ENCODE measurements around the gene SLC24A3. TPM values are rescaled to one million over a fixed set of nuclear protein-coding genes. Genes with fewer than 3 reads are reported as not detected.
"Not testable (repeated sequence)": the region's sequence is repeated elsewhere in the genome, so short reads cannot be mapped to it uniquely, and the experiment has no call there.

The SLC24A3 gene
- total RNA-seq, 1 donor from 2014 or later: not detected

- H3K4me3 Mint-ChIP-seq (ENCODE audit: low read depth): no peak overlapping the region
- no peaks in the 10 kb centered on the region for H3K9me3 Mint-ChIP-seq
- H3K27me3 Mint-ChIP-seq (ENCODE audit: low read depth): peaks cover 3% of the 10 kb centered on the region
- no peaks in the 10 kb centered on the region for H3K4me1 Mint-ChIP-seq (ENCODE audit: low read depth)
- intact Hi-C loops (cut with micrococcal nuclease): no loop called here
- H3K36me3 Mint-ChIP-seq (ENCODE audit: low read depth): no peaks in the 10 kb centered on the region
- no peak for DNase-seq (ENCODE audit: low spot score)
- no peak overlapping the region for H3K27ac Mint-ChIP-seq
Observed at GRCh38 chr20:19672498-19672897, 460.1 kb downstream of the SLC24A3 start.

- H3K9me3 Mint-ChIP-seq: no peaks in the 10 kb centered on the region
- no peak for DNase-seq (ENCODE audit: low spot score)
- H3K4me1 Mint-ChIP-seq (ENCODE audit: low read depth): no peaks in the 10 kb centered on the region
- H3K4me3 Mint-ChIP-seq (ENCODE audit: low read depth): no peak overlapping the region
- H3K36me3 Mint-ChIP-seq (ENCODE audit: low read depth): no peaks in the 10 kb centered on the region
- intact Hi-C loops (cut with micrococcal nuclease): no loop called here
- H3K27ac Mint-ChIP-seq: no peak overlapping the region
- H3K27me3 Mint-ChIP-seq (ENCODE audit: low read depth): peaks cover 3% of the 10 kb centered on the region
Observed at GRCh38 chr20:19673575-19673974, 461.1 kb downstream of the SLC24A3 start.

- Mint-ChIP-seq H3K27me3 (ENCODE audit: low read depth) (no peaks in the 10 kb centered on the region), H3K27ac (no peak overlapping the region), H3K9me3 (peaks cover 5% of the 10 kb centered on the region), H3K4me1 (ENCODE audit: low read depth) (no peaks in the 10 kb centered on the region), H3K4me3 (ENCODE audit: low read depth) (no peak overlapping the region), H3K36me3 (ENCODE audit: low read depth) (no peaks in the 10 kb centered on the region)
- intact Hi-C loops (cut with micrococcal nuclease): no loop called here
- no peak for DNase-seq (ENCODE audit: low spot score)
Observed at GRCh38 chr20:19676202-19676601, 463.8 kb downstream of the SLC24A3 start.

DNA sequence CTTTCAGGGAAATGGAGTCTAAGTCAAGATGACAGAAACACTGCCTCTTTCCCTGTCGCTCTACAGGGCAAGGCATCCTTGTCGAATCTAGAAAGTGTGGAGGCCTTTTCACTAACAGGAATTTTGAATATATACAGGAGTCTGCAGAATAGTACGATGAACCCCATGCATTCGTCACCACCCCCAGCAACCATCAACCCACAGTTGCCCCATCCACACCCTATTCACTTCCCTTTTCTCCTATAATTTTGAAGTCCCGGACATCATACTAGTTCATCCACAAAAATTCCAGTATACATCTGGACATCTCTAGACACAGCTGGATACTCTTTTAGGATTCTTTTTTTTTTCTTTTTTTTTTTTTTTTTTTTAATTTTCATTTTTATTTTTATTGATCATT, 464.9 kb downstream of the SLC24A3 start:
- Mint-ChIP-seq H3K27me3 (ENCODE audit: low read depth) (no peaks in the 10 kb centered on the region), H3K9me3 (peaks cover 5% of the 10 kb centered on the region), H3K4me1 (ENCODE audit: low read depth) (no peaks in the 10 kb centered on the region), H3K36me3 (ENCODE audit: low read depth) (no peaks in the 10 kb centered on the region), H3K4me3 (ENCODE audit: low read depth) (no peak overlapping the region), H3K27ac (no peak overlapping the region)
- no peak for DNase-seq (ENCODE audit: low spot score)
- intact Hi-C loops (cut with micrococcal nuclease): no loop called here

DNA sequence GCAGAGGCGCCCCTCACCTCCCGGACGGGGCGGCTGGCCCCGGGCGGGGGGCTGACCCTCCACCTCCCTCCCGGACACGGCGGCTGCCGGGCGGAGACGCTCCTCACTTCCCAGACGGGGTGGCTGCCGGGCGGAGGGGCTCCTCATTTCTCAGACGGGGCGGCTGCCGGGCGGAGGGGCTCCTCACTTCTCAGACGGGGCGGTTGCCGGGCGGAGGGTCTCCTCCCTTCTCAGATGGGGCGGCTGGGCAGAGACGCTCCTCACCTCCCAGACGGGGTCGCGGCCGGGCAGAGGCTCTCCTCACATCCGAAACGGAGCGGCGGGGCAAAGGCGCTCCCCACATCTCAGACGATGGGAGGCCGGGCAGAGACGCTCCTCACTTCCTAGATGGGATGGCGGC, 466.1 kb downstream of the SLC24A3 start:
- H3K27me3 Mint-ChIP-seq (ENCODE audit: low read depth); H3K36me3 Mint-ChIP-seq (ENCODE audit: low read depth); H3K9me3 Mint-ChIP-seq; H3K27ac Mint-ChIP-seq; intact Hi-C loops (cut with micrococcal nuclease); H3K4me1 Mint-ChIP-seq (ENCODE audit: low read depth); DNase-seq (ENCODE audit: low spot score); H3K4me3 Mint-ChIP-seq (ENCODE audit: low read depth): not testable (repeated sequence)

DNA sequence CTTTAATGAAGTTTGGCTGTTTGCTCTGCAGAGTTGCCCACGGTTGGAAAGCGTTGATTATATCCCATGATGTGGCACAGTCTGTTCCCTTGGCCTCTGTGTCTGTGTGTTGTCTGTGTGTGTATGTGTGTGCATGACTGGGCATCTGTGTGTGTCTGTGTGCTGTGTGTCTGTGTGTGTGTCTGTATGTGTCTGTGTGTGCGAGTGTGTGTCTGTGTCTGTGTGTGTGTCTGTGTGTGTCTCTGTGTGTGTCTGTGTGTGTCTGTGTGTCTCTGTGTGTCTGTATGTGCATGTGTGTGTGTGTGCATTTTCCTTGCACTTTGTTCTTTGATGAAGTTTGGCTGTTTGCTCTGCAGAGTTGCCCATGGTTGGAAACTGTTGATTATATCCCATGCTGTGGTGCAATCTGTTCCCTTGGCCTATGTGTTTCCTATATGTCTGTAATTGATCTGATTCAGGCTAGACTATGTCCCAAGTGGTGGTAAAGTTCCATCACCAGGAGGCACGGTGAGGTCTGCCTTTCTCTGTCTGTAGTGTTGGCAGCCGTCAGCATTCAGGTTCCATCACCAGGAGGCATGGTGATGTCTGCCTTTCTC, 467.6 kb downstream of the SLC24A3 start:
- no peak overlapping the region for H3K27ac Mint-ChIP-seq
- H3K36me3 Mint-ChIP-seq (ENCODE audit: low read depth): no peaks in the 10 kb centered on the region
- H3K9me3 Mint-ChIP-seq: peaks cover 5% of the 10 kb centered on the region
- intact Hi-C loops (cut with micrococcal nuclease): no loop called here
- H3K27me3 Mint-ChIP-seq (ENCODE audit: low read depth): no peaks in the 10 kb centered on the region
- H3K4me3 Mint-ChIP-seq (ENCODE audit: low read depth): no peak overlapping the region
- no peaks in the 10 kb centered on the region for H3K4me1 Mint-ChIP-seq (ENCODE audit: low read depth)
- no peak for DNase-seq (ENCODE audit: low spot score)

DNA sequence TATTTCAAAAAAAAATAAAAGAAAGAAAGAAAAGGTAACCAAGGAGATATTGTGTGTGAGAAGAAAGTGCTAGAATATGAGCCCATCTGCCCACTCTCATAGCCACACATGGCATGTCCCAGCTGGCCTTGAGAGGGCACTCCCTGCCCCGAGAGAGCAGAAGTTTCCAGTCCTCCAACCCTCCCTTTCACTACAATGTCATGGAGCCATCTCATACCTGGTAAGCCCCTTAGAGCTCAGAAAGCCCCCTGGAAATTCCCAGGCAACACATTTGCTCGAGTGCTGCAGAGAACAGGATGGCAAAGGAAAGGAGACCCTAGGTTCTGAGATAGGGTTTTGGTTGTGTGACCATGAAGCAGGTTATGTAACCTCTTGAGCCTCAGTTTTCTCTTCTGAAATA, 469.8 kb downstream of the SLC24A3 start:
- H3K27ac Mint-ChIP-seq: no peak overlapping the region
- no peak for DNase-seq (ENCODE audit: low spot score)
- H3K4me3 Mint-ChIP-seq (ENCODE audit: low read depth): no peak overlapping the region
- no peaks in the 10 kb centered on the region for H3K4me1 Mint-ChIP-seq (ENCODE audit: low read depth)
- no peaks in the 10 kb centered on the region for H3K27me3 Mint-ChIP-seq (ENCODE audit: low read depth)
- no peaks in the 10 kb centered on the region for H3K36me3 Mint-ChIP-seq (ENCODE audit: low read depth)
- H3K9me3 Mint-ChIP-seq: peaks cover 5% of the 10 kb centered on the region
- intact Hi-C loops (cut with micrococcal nuclease): no loop called here

DNA sequence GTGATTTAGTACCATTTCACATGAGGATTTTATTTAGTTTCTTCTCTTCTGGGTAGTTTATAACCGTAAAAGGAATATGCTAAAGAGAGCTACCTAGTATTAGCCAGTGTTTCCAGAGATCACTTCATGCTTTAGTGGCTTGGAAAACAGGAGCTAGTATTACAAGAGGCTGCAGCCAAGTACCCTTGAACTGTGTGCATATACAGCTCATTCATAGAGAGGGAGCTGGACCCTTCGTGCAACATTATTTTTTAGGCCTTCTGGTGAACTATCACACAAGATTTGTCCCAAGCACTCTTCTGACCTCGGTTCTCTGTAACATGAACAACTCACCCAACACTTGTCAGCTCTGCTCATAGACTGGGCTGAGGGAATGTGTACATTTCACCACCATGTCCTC, 470.7 kb downstream of the SLC24A3 start:
- H3K27ac Mint-ChIP-seq: no peak overlapping the region
- H3K36me3 Mint-ChIP-seq (ENCODE audit: low read depth): no peaks in the 10 kb centered on the region
- no peaks in the 10 kb centered on the region for H3K4me1 Mint-ChIP-seq (ENCODE audit: low read depth)

DNA sequence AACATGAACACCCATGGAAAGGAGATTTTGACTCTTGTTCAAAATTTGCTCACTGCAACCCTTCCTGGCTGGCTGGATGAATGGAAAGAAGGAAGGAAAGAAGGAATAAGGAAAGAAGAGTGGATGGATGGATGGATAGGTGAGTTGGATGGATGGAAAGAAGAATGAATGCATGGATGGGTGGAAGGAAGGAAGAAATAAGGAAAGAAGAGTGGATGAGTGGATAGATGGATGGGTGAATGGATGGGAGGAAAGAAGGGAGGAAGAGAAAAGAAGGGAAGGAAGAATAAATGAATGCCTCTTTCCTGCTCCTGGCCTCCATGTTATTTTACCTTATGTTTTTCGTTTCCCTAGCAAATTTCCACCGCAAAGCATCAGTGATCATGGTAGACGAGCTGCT, 471.4 kb downstream of the SLC24A3 start:
- no peaks in the 10 kb centered on the region for H3K36me3 Mint-ChIP-seq (ENCODE audit: low read depth)
- no peak for DNase-seq (ENCODE audit: low spot score)
- H3K4me3 Mint-ChIP-seq (ENCODE audit: low read depth): no peak overlapping the region
- no peaks in the 10 kb centered on the region for H3K27me3 Mint-ChIP-seq (ENCODE audit: low read depth)
- peaks cover 5% of the 10 kb centered on the region for H3K9me3 Mint-ChIP-seq
- H3K27ac Mint-ChIP-seq: no peak overlapping the region
- no peaks in the 10 kb centered on the region for H3K4me1 Mint-ChIP-seq (ENCODE audit: low read depth)
- intact Hi-C loops (cut with micrococcal nuclease): no loop called here

More for the DNA sequence above, 470.7 kb downstream of the SLC24A3 start:
- H3K4me3 Mint-ChIP-seq (ENCODE audit: low read depth): no peak overlapping the region
- no peaks in the 10 kb centered on the region for H3K27me3 Mint-ChIP-seq (ENCODE audit: low read depth)
- no peak for DNase-seq (ENCODE audit: low spot score)
- peaks cover 5% of the 10 kb centered on the region for H3K9me3 Mint-ChIP-seq
- intact Hi-C loops (cut with micrococcal nuclease): no loop called here

DNA sequence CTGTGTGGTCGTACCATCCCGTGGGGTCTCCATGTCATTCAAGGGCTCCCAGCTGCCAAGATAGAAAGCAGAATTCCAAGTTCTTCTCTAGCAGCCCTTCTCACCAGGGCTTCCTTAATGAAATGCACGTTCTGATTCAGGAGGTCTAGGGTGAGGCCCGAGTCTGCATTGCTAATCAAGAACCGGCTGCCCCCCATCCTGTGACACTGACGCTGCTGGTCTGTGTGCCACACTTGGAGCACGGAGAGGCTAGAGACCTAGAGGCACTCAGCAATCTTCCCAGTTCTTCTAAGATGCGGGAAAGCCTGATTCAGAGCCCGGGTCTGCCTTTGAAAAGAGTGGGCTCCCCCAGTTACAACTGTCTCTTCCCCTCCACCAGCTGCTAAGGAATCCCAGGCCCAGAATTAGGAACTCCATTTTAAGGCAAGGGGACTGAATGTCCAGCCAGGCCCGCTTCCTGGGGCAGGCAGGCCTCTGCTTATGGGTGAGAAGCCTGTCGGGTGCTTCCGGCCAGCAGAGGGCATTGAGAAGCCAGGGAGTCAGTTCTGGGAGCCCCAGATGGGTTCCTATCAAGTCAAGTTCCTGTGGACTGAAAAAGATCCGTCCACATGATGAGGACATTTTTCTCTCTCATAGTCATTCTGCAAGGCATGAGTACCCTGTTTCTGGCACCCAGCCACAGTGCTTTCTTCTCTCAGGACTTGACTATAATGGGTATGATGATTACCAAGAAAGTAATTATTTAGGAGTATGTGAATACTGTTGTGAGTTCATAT, 475.8 kb downstream of the SLC24A3 start:
- no peaks in the 10 kb centered on the region for H3K4me1 Mint-ChIP-seq (ENCODE audit: low read depth)
- H3K36me3 Mint-ChIP-seq (ENCODE audit: low read depth): no peaks in the 10 kb centered on the region
- intact Hi-C loops (cut with micrococcal nuclease): no loop called here
- peaks cover 1% of the 10 kb centered on the region for H3K27me3 Mint-ChIP-seq (ENCODE audit: low read depth)
- H3K9me3 Mint-ChIP-seq: no peaks in the 10 kb centered on the region
- H3K4me3 Mint-ChIP-seq (ENCODE audit: low read depth): no peak overlapping the region
- H3K27ac Mint-ChIP-seq: no peak overlapping the region
- DNase-seq (ENCODE audit: low spot score): no peak

DNA sequence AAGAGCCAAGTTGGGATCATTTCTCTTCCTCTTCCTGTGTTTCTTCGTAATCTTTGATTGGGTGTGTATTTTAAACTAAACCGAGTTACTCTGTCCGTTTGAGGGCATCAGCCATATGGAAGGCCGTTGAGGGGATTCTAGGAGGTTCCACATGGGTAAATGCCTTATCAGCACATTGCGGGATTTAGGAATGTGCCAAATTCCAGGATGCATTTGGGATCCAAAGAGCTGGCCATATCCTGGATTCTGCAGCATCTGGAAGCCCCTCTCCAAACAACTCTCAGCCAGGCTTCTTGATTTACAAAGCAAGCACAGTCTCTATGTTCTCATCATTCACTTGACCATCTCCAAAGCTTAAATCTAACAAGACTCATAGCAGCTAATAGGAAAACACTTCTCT, 478.0 kb downstream of the SLC24A3 start:
- no peaks in the 10 kb centered on the region for H3K36me3 Mint-ChIP-seq (ENCODE audit: low read depth)
- intact Hi-C loops (cut with micrococcal nuclease): loop anchor here (10.0 kb wide), 1 partner anchor 304 kb away; no protein-coding TSS in a partner anchor
- no peaks in the 10 kb centered on the region for H3K9me3 Mint-ChIP-seq
- no peak overlapping the region for H3K4me3 Mint-ChIP-seq (ENCODE audit: low read depth)
- H3K27me3 Mint-ChIP-seq (ENCODE audit: low read depth): peaks cover 1% of the 10 kb centered on the region
- no peak overlapping the region for H3K27ac Mint-ChIP-seq
- DNase-seq (ENCODE audit: low spot score): no peak
- H3K4me1 Mint-ChIP-seq (ENCODE audit: low read depth): no peaks in the 10 kb centered on the region

DNA sequence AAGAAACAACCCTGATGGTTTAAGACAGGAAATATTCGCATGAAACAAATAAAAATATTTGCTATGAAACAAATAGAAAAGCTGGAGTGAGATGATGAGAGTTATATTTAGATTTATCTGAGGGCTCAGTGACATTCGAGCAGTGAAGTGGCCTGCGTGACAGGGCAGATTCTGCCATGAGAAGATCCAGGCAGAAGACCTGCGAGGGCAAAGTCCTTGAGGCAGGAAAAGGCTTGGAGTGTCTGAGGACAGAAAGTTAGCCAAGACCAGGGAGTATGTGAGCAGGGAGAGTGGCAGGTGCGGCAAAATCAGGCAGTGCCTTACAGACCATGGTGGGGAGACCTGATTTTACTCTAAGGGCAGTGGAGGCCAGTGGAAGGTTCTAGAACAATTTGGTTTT, 478.7 kb downstream of the SLC24A3 start:
- DNase-seq (ENCODE audit: low spot score): no peak
- H3K36me3 Mint-ChIP-seq (ENCODE audit: low read depth): no peaks in the 10 kb centered on the region
- H3K27ac Mint-ChIP-seq: no peak overlapping the region
- peaks cover 1% of the 10 kb centered on the region for H3K27me3 Mint-ChIP-seq (ENCODE audit: low read depth)
- H3K4me3 Mint-ChIP-seq (ENCODE audit: low read depth): no peak overlapping the region
- H3K9me3 Mint-ChIP-seq: no peaks in the 10 kb centered on the region
- intact Hi-C loops (cut with micrococcal nuclease): loop anchor here (10.0 kb wide), 1 partner anchor 304 kb away; no protein-coding TSS in a partner anchor
- H3K4me1 Mint-ChIP-seq (ENCODE audit: low read depth): no peaks in the 10 kb centered on the region

- DNase-seq (ENCODE audit: low spot score): no peak
- Mint-ChIP-seq H3K4me1 (ENCODE audit: low read depth) (no peaks in the 10 kb centered on the region), H3K9me3 (no peaks in the 10 kb centered on the region), H3K4me3 (ENCODE audit: low read depth) (no peak overlapping the region), H3K27ac (no peak overlapping the region), H3K36me3 (ENCODE audit: low read depth) (no peaks in the 10 kb centered on the region), H3K27me3 (ENCODE audit: low read depth) (peaks cover 1% of the 10 kb centered on the region)
- intact Hi-C loops (cut with micrococcal nuclease): loop anchor here (10.0 kb wide), 1 partner anchor 303 kb away; no protein-coding TSS in a partner anchor
Observed at GRCh38 chr20:19692100-19692499, 479.7 kb downstream of the SLC24A3 start.

Measured in activated T-helper 2 cell treated with anti-CD3 and anti-CD28 coated beads, Interferon-gamma antibody, Interleukin-2, Interleukin-4, amounts not matched to agents 10 μg/mL and 5 μg/mL and 100 μg/mL, durations not matched to agents 14 hours and 24 hours and 36 hours (primary cell).